Caco-2 (cell line): ENCODE measurements around the gene RBM17. TPM values are rescaled to one million over a fixed set of nuclear protein-coding genes. Genes with fewer than 3 reads are reported as not detected.

Source experiments
- BruUV-seq: library from RNA; stranded (reverse); fragments of 400-500 nt; replicated peaks from 2 replicates; lab custom pipeline; 2021; lab: Mats Ljungman, UMichigan
- CTCF ChIA-PET: fragments of 300-600 bp; sonication (Branson Sonifier 250); formaldehyde crosslinking; loops from one replicate; lab custom pipeline; 2022; ENCODE audit warnings: antibody characterized with exemption; lab: Charles Lee
- POLR2A ChIA-PET: fragments of 300-600 bp; sonication (Branson Sonifier 250); formaldehyde crosslinking; loops from one replicate; lab custom pipeline; 2022; ENCODE audit warnings: antibody characterized with exemption; lab: Charles Lee
- DNase-seq, 2 experiments: peaks; one replicate each; pipeline versions ENCODE4 v3.0.0 to v3.0.0-alpha.2; 2020 to 2022
- H3K27me3 ChIP-seq: replicated peaks from 2 replicates; pipeline ENCODE4 v1.6.0; 2011; ENCODE audit warnings: low read length; ENCODE audit not compliant: control insufficient read depth, insufficient read depth
- H3K36me3 ChIP-seq: 2 replicates; pipeline ENCODE4 v1.5.1; 2011; ENCODE audit warnings: low read length; ENCODE audit not compliant: control insufficient read depth, insufficient read depth
- H3K4me1 ChIP-seq: fragments of 250-450 bp; sonication (Bioruptor Pico); 2 replicates; pipeline ENCODE4 v1.5.1; 2020; ENCODE audit warnings: mild to moderate bottlenecking
- H3K4me3 ChIP-seq: 2 replicates; pipeline ENCODE4 v1.5.1; 2011; ENCODE audit warnings: low read depth, mild to moderate bottlenecking, control low read depth, low read length
- H3K9me3 ChIP-seq: fragments of 250-450 bp; sonication (Bioruptor Pico); 2 replicates; pipeline ENCODE4 v1.5.1; 2020; ENCODE audit warnings: mild to moderate bottlenecking, moderate library complexity
- H3K27ac Mint-ChIP-seq: one replicate; pipeline ENCODE4 v1.8.0; 2022; ENCODE audit warnings: mixed read lengths; ENCODE audit not compliant: unreplicated experiment
- H3K27me3 Mint-ChIP-seq: one replicate; pipeline ENCODE4 v1.8.0; 2022; ENCODE audit warnings: mixed read lengths; ENCODE audit not compliant: insufficient read depth, unreplicated experiment
- H3K36me3 Mint-ChIP-seq: one replicate; pipeline ENCODE4 v1.8.0; 2022; ENCODE audit warnings: mild to moderate bottlenecking, mixed read lengths; ENCODE audit not compliant: insufficient read depth, unreplicated experiment
- H3K4me1 Mint-ChIP-seq: one replicate; pipeline ENCODE4 v1.8.0; 2022; ENCODE audit warnings: low read depth, mixed read lengths; ENCODE audit not compliant: unreplicated experiment
- H3K4me3 Mint-ChIP-seq: one replicate; pipeline ENCODE4 v1.8.0; 2022; ENCODE audit warnings: mild to moderate bottlenecking, moderate library complexity, mixed read lengths; ENCODE audit not compliant: unreplicated experiment
- H3K9me3 Mint-ChIP-seq: one replicate; pipeline ENCODE4 v1.8.0; 2022; ENCODE audit warnings: mixed read lengths; ENCODE audit not compliant: unreplicated experiment
- CTCF ChIP-seq, 2 experiments: fragments of 200-600 bp in 1 of 2; IDR thresholded peaks; 1 replicate in 1 of 2; 2 replicates in 1 of 2; pipeline versions ENCODE4 v1.5.1 to v1.8.0; 2011 to 2022; ENCODE audit warnings: antibody characterized with exemption in 1 of 2, control low read depth in 1 of 2, inconsistent platforms in 1 of 2, low read depth in 1 of 2, low read length in 1 of 2, mild to moderate bottlenecking in 1 of 2, moderate library complexity in 1 of 2; ENCODE audit not compliant: insufficient read depth in 1 of 2, severe bottlenecking in 1 of 2, unreplicated experiment in 1 of 2
- intact Hi-C: fragments of 100-400 bp; cut with micrococcal nuclease; formaldehyde crosslinking; loops from one replicate; pipeline ENCODE4 v1.10.0; 2022; ENCODE audit not compliant: unreplicated experiment
- total RNA-seq: library from RNA; stranded (reverse); gene quantifications from 2 replicates; pipeline ENCODE4 v1.2.3, GENCODE V29; 2022

RBM17 gene
- total RNA-seq, 1 experiment from 2014 or later = 290 TPM

DNA sequence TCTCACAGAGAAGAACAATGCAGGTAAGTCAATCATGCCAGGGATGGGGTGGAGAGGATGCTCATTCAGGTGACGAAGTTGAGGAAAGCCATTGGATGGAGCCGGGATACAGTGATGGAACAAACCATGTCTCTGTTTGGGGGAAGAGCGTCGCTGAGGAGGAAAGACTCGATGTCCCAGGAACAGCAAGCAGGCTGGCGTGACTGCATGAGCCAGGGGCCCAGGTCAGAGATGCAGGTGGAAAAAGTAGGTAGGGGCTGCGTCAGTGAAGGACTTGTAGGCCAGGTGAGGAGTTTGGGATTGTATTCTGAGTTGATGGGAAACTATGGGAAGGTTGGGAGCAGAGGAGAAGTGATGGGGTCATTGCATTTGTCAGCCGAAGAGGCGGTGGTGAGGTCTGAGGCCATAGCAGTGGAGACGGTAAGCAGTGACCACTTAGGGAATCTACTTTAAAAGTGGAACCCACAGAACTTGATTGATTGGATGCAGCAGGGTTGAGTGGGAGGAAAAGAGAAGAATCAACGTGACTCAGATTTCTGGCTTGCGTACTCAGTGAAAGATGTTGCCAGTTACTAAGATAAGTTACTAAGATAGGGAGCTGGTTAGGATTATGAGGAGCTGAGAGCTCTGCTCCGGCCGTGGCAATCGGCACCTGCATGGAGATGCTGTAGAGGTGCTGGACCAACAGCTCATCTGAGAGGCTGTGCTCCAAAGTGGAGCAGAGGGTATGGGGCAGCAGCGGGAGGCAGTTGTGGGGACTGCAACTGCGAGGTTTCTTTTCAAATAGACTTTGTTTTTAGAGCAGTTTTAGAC, 14.1 kb upstream of the RBM17 start:
- Histone ChIP-seq H3K9me3 (no peaks in the 10 kb centered on the region; the same call in 1 of the 2 replicates), H3K27me3 (no peaks in the 10 kb centered on the region; the same call in 1 of the 2 replicates), H3K4me3 (no peak overlapping the region), H3K36me3 (no peaks in the 10 kb centered on the region), H3K4me1 (no peaks in the 10 kb centered on the region)
- no peak for TF ChIP-seq CTCF (IDR thresholded peaks at IDR 0.05; ENCODE audit: insufficient read depth in 1 of 2, low read depth in 1 of 2, low read length in 1 of 2, severe bottlenecking in 1 of 2, unreplicated experiment in 1 of 2)
- Mint-ChIP-seq H3K27me3 (peaks cover 35% of the 10 kb centered on the region), H3K27ac (no peak overlapping the region), H3K9me3 (no peaks in the 10 kb centered on the region), H3K4me3 (no peak overlapping the region), H3K36me3 (no peaks in the 10 kb centered on the region), H3K4me1 (no peaks in the 10 kb centered on the region)
- POLR2A ChIA-PET = no interaction called here
- no TSS peak for BruUV-seq
- DNase-seq = no peak
- intact Hi-C loops = no loop called here
- CTCF ChIA-PET = interaction anchor here (0.6 to 2.7 kb wide), 3 partner anchors 9 to 325 kb away, joined by 3 to 12 read pairs (median 6); no protein-coding TSS in a partner anchor

DNA sequence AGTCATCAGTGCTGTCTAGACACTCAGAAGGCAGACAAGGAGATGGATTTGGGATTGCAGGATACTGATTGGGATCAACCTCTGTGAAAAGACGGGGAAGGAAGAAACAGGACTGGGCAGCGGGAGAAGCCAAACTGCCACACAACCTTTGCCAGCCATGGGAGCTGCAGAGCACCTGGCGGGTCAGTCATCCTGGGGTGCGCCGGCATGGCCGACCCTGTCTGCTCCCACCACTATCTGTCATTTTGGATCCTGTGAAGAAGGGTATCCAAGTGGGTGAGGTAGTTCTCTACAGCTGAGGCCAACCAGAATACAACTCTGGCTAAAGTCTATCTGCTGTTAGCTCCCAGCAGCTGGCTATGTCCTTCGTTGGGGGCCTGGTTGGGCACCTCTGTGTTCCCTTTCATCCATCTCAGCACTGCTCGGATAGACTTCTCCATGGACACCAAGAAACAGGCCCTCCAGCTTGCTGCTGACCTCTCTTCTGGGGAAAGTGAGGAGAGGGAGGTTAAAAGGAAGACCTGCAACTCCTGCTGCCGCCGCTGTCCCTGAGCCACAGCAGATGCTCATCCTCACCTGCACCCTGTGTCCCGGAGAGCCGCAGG, 11.7 kb upstream of the RBM17 start:
- Mint-ChIP-seq H3K9me3 (no peaks in the 10 kb centered on the region), H3K36me3 (no peaks in the 10 kb centered on the region), H3K27me3 (peaks cover 35% of the 10 kb centered on the region), H3K4me1 (no peaks in the 10 kb centered on the region), H3K27ac (no peak overlapping the region), H3K4me3 (no peak overlapping the region)
- no peak for TF ChIP-seq CTCF (IDR thresholded peaks at IDR 0.05; ENCODE audit: insufficient read depth in 1 of 2, low read depth in 1 of 2, low read length in 1 of 2, severe bottlenecking in 1 of 2, unreplicated experiment in 1 of 2)
- no peak overlapping the region for H3K4me3 ChIP-seq
- H3K27me3 ChIP-seq = no peaks in the 10 kb centered on the region
- ChIA-PET POLR2A (no interaction called here), CTCF (no interaction called here)
- no peaks in the 10 kb centered on the region for H3K4me1 ChIP-seq
- no peaks in the 10 kb centered on the region; the same call in 1 of the 2 replicates for H3K9me3 ChIP-seq
- H3K36me3 ChIP-seq = no peaks in the 10 kb centered on the region
- intact Hi-C loops = no loop called here
- BruUV-seq = no TSS peak
- no peak for DNase-seq

GRCh38 chr10:6079044-6079443, 9.8 kb upstream of the RBM17 start:
- no peak overlapping the region for H3K27ac Mint-ChIP-seq
- no peak for TF ChIP-seq CTCF (IDR thresholded peaks at IDR 0.05; ENCODE audit: insufficient read depth in 1 of 2, low read depth in 1 of 2, low read length in 1 of 2, severe bottlenecking in 1 of 2, unreplicated experiment in 1 of 2)
- no peak overlapping the region for H3K4me3 Mint-ChIP-seq
- H3K4me1 ChIP-seq = no peaks in the 10 kb centered on the region
- no TSS peak for BruUV-seq
- DNase-seq = no peak
- no peak overlapping the region for H3K4me3 ChIP-seq
- H3K27me3 ChIP-seq = no peaks in the 10 kb centered on the region
- no peaks in the 10 kb centered on the region for H3K4me1 Mint-ChIP-seq
- no peaks in the 10 kb centered on the region for H3K36me3 ChIP-seq
- intact Hi-C loops = no loop called here
- ChIA-PET POLR2A (no interaction called here), CTCF (no interaction called here)
- H3K9me3 Mint-ChIP-seq = no peaks in the 10 kb centered on the region
- H3K36me3 Mint-ChIP-seq = no peaks in the 10 kb centered on the region
- H3K27me3 Mint-ChIP-seq = peaks cover 34% of the 10 kb centered on the region
- H3K9me3 ChIP-seq = no peaks in the 10 kb centered on the region; the same call in 1 of the 2 replicates
